ENCODE data around the gene SLC4A11. TPM values are rescaled to one million over a fixed set of nuclear protein-coding genes. Genes with fewer than 3 reads are reported as not detected.
A peak's percentile ranks its signal among the peaks of the same experiment; 100 is the strongest.

SLC4A11 gene
- 1.0 to 2.5 TPM (median 1.9 TPM) in 3 replicates for total RNA-seq

DNA sequence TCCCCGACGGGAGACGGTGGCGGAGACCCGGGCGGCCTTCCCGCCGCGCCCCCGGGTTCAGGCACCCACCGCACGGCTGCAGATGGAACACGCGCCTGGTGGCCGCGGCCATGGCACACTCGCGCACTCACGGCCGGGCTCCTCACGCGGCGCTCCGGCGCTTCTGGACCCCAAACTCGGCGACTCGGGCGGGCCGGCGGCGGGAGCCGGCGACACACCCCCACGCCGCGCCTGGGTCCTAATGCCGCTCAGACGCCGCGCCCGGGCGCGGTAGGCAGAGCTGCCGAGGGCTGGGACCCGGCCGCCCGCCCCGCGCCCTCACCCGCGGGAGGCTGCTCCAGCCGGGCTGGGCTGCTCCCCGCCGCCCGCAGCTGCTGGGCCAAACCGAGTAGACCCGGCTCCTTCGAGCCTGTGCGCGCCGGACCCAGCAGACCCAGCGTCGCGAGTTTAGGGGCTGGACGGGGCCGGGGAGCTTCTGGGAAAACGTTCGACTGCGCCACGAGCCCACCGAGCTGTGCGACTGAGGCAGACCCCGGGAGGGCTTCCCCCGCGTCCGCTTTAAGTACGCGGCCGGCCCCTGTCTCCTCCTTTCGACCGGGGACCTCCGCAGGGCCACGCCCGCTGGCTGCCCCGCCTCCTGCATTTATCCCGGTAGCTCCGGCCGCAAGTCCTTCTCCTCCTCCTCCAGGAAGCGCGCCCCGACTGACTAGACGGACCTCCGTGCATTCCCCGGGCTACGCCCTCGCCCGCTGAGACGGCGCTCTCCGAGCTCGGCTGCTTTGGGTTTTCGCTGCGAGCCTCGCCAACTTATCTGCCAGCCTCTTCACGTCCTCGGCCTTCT lies at the start of gene SLC4A11:
SLC4A11 (minus strand) TSS at position 165 of the 841 bp plus-strand sequence; CDS start at position 112, 53 bp downstream.
- Mint-ChIP-seq H3K4me1 (peaks cover 8% of the 10 kb centered on the region), H3K27me3 (ENCODE audit: low read depth) (peaks cover 87% of the 10 kb centered on the region), H3K27ac (no peak within 1 kb of the TSS), H3K4me3 (peak within 1 kb of the TSS; percentile 77), H3K36me3 (no peaks in the 10 kb centered on the region), H3K9me3 (no peaks in the 10 kb centered on the region)
- TF ChIP-seq, protein P1, sequence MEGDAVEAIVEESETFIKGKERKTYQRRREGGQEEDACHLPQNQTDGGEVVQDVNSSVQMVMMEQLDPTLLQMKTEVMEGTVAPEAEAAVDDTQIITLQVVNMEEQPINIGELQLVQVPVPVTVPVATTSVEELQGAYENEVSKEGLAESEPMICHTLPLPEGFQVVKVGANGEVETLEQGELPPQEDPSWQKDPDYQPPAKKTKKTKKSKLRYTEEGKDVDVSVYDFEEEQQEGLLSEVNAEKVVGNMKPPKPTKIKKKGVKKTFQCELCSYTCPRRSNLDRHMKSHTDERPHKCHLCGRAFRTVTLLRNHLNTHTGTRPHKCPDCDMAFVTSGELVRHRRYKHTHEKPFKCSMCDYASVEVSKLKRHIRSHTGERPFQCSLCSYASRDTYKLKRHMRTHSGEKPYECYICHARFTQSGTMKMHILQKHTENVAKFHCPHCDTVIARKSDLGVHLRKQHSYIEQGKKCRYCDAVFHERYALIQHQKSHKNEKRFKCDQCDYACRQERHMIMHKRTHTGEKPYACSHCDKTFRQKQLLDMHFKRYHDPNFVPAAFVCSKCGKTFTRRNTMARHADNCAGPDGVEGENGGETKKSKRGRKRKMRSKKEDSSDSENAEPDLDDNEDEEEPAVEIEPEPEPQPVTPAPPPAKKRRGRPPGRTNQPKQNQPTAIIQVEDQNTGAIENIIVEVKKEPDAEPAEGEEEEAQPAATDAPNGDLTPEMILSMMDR (IDR thresholded peaks at IDR 0.05; ENCODE audit: unreplicated experiment) = no peak
- no peak for DNase-seq (ENCODE audit: low spot score in 2 of 2, unreplicated experiment in 2 of 2)

DNA sequence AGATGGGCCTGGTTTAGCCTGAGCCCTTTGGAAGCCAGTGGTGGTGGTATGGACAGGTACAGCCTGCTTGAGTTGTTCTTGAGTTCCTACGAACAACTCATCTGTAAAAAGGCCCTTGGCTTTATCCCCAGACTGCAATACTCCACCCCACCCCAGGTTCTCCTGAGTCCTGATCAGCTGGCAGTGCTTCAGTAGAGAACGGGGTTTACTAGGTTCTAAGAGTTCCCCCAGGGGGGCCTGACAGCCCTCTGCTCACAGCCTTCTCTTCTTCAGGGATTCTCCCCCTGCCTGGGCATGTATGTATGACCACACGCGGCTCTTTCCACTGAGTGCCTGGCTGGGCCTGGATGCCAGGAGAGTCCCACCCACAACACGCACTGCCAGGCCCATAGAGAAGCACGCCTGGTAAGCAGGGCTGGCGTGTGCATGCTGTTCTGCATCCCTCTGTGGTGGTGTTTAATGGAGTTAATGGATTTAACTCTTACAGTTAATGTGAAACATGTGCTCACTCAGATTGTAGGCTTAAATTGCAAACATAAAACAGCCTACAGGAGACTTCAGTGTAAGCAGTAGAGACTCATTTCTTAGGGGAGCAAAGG lies 44.3 kb upstream of the SLC4A11 start:
- Mint-ChIP-seq H3K4me3 (no peak overlapping the region), H3K9me3 (no peaks in the 10 kb centered on the region), H3K27me3 (ENCODE audit: low read depth) (no peaks in the 10 kb centered on the region)

DNA sequence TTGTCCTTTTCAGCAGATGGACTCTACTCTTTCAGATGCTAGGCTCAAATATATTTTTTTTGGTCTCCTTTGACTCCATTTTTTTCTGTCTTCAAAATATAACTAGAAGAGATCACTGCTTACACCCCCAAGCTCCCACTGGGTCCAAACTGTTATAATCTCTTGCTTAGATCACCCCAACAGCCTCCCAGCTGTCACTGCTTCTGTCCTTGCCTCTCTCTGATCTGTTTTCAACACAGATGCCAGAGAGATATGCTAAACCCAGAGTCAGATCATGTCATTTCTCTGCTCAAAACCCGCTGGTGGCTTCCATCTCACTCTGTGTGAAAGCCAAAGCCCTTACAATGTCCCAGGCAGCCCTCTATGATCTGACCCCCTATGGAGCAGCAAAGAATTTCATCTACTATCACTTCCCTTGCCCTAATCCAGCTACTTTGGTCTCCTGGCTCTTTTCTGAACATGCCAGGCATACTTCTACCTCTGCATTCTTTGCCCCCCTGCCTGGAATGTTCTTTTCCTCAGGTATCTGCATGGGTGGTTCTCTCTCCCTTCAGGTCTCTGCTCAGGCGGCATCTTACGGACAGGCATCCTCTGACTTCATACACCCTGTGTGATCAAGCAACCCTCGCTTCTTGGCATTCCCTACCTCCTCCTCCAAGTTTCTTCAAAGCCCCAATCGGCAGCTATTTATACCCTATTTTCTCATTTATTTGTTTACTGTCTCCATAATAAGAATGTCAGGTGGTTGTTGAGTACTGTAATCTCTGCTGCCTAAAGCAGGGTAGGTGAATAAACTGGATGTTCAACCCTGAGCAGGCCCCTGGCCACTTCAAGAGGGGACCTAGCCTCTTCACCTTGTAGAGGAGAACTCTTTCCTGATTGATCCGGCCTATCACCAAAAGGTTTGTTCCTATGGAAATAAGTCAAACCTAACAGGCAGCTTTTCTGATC lies 43.6 kb upstream of the SLC4A11 start:
- Mint-ChIP-seq H3K27ac (peak overlapping the region; percentile 17), H3K4me3 (no peak overlapping the region), H3K27me3 (ENCODE audit: low read depth) (no peaks in the 10 kb centered on the region), H3K36me3 (peaks cover 29% of the 10 kb centered on the region), H3K4me1 (peaks cover 9% of the 10 kb centered on the region), H3K9me3 (no peaks in the 10 kb centered on the region)
- TF ChIP-seq, protein P1 (IDR thresholded peaks at IDR 0.05; ENCODE audit: unreplicated experiment) = no peak
- DNase-seq (ENCODE audit: low spot score in 2 of 2, unreplicated experiment in 2 of 2) = no peak

More for the DNA sequence above, 44.3 kb upstream of the SLC4A11 start:
- no peak for DNase-seq (ENCODE audit: low spot score in 2 of 2, unreplicated experiment in 2 of 2)
- Mint-ChIP-seq H3K27ac (no peak overlapping the region), H3K4me1 (peaks cover 9% of the 10 kb centered on the region), H3K36me3 (peaks cover 26% of the 10 kb centered on the region)
- TF ChIP-seq, protein P1 (IDR thresholded peaks at IDR 0.05; ENCODE audit: unreplicated experiment) = no peak

DNA sequence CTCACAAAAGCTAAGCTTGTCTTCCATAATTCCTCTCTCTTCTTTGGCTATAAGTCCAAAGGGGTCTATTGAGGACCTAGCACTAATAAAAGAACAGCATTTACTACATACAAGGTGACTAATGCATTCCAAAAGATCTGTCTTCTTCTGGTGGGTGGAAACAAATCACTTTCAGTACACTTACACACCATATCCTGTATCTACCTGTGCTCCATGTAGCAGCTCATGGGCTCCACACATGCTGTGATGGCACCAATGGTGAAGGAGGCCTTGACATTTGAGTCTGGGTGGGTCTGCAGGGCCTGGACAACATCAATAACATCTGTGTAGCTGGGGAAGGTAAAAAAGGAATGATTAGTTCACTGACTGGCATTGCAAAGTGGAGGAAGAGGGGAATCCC lies 42.4 kb upstream of the SLC4A11 start:
- Mint-ChIP-seq H3K36me3 (peaks cover 37% of the 10 kb centered on the region), H3K9me3 (no peaks in the 10 kb centered on the region), H3K27ac (no peak overlapping the region), H3K27me3 (ENCODE audit: low read depth) (no peaks in the 10 kb centered on the region), H3K4me1 (peaks cover 9% of the 10 kb centered on the region), H3K4me3 (no peak overlapping the region)
- DNase-seq (ENCODE audit: low spot score in 2 of 2, unreplicated experiment in 2 of 2) = no peak
- TF ChIP-seq, protein P1 (IDR thresholded peaks at IDR 0.05; ENCODE audit: unreplicated experiment) = no peak

DNA sequence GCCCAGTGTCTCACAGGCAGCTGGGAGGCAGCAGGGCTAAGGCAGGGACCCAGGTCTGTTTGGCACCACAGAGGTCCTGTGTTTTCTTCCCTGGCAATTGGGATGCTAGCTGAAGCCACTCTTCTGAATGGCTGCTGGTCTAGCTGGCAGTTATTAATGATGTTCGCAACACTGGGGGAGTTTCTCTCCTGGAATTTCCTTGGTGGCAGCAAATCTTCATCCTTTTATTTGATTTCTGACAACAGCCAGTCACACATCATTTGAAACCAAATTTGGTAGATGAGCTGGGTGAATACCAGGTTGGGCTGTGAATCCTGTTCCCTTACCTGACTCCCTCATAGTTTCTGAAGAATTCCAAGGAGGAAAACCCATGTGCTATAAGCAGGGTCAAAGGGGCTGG lies 40.8 kb upstream of the SLC4A11 start:
- Mint-ChIP-seq H3K27ac (no peak overlapping the region), H3K36me3 (peaks cover 30% of the 10 kb centered on the region), H3K4me1 (peaks cover 9% of the 10 kb centered on the region), H3K9me3 (no peaks in the 10 kb centered on the region), H3K4me3 (no peak overlapping the region), H3K27me3 (ENCODE audit: low read depth) (no peaks in the 10 kb centered on the region)
- TF ChIP-seq, protein P1 (IDR thresholded peaks at IDR 0.05; ENCODE audit: unreplicated experiment) = no peak
- no peak for DNase-seq (ENCODE audit: low spot score in 2 of 2, unreplicated experiment in 2 of 2)

Data from mesothelial cell of epicardium (in vitro differentiated cells).